Measurements from ENCODE around the gene RBM4. TPM values are rescaled to one million over a fixed set of nuclear protein-coding genes. Genes with fewer than 3 reads are reported as not detected.

RBM4 gene
- total and polyA plus RNA-seq, 2 donors from 2014 or later: 125 to 168 TPM

- Histone ChIP-seq H3K9ac (ENCODE audit: low read length in 3 of 3) (peak within 1 kb of the TSS; percentile 47 to 92 (median 86)), H3K4me3 (ENCODE audit: low read length in 3 of 3) (peak within 1 kb of the TSS; percentile 81 to 98 (median 90)), H3K4me1 (ENCODE audit: control insufficient read depth in 2 of 3, insufficient read depth in 2 of 3, low read depth in 1 of 3, low read length in 3 of 3) (peaks cover 3 to 18% (median 15%) of the 10 kb centered on the region in 3 donors), H3K27me3 (ENCODE audit: control insufficient read depth, insufficient read depth, low read length) (no peaks in the 10 kb centered on the region), H3K27ac (ENCODE audit: low read depth in 2 of 2, low read length in 2 of 2) (peak within 1 kb of the TSS; percentile 90 to 96), H3K9me3 (ENCODE audit: control insufficient read depth in 2 of 3, insufficient read depth in 1 of 3, low read length in 3 of 3) (no peaks in the 10 kb centered on the region), H3K36me3 (ENCODE audit: control insufficient read depth in 2 of 3, insufficient read depth in 3 of 3, low read length in 3 of 3) (peaks cover 0 to 2% (median 0%) of the 10 kb centered on the region in 3 donors)
- TF ChIP-seq, protein P1, sequence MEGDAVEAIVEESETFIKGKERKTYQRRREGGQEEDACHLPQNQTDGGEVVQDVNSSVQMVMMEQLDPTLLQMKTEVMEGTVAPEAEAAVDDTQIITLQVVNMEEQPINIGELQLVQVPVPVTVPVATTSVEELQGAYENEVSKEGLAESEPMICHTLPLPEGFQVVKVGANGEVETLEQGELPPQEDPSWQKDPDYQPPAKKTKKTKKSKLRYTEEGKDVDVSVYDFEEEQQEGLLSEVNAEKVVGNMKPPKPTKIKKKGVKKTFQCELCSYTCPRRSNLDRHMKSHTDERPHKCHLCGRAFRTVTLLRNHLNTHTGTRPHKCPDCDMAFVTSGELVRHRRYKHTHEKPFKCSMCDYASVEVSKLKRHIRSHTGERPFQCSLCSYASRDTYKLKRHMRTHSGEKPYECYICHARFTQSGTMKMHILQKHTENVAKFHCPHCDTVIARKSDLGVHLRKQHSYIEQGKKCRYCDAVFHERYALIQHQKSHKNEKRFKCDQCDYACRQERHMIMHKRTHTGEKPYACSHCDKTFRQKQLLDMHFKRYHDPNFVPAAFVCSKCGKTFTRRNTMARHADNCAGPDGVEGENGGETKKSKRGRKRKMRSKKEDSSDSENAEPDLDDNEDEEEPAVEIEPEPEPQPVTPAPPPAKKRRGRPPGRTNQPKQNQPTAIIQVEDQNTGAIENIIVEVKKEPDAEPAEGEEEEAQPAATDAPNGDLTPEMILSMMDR (IDR thresholded peaks at IDR 0.05; ENCODE audit: borderline replicate concordance, extremely low read depth, insufficient read depth): no peak
- FAIRE-seq: no peak
- DNase-seq: peak; percentile 98
- intact Hi-C loops (cut with DNase I): no loop called here
These were observed 39.3 kb downstream of the RBM4 start, which contains the start of gene RBM4B for GRCh38 chr11:66677599-66678375. TSS of gene RBM4B (minus strand) at chr11:66677887. CDS start at chr11:66677079, 808 bp downstream.

DNA sequence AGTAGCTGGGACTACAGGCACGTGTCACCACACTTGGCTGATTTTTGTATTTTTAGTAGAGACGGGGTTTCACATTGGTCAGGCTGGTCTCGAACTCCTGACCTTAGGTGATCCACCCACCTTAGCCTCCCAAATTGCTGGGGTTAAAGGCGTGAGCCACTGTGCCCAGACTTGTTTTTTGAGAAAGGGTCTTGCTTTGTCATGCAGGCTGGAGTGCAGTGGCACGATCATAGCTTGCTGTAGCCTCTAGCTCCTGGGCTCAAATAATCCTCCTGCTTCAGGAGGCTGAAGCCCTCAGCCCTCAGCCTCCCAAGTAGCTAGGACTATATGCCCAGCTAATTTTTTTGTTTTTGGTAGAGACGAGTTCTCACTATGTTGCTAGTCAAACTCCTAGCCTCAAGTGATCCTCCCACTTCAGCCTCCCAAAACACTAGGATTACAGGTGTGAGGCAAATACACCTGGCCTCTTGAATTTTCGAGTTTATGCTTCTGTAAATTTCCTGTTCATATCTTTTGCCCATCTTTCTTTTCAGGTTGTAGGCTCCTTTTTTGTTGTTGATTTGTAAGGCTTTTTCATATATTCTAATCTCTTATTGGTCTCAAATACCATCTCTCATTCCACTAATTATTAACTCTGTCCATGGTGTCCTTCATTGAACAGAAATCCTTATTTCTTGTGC lies 42.6 kb downstream of the RBM4 start:
- FAIRE-seq (no peak), DNase-seq (peak in 1 of 5 donors; percentile 21)
- Histone ChIP-seq H3K9me3 (ENCODE audit: control insufficient read depth in 2 of 3, insufficient read depth in 1 of 3, low read length in 3 of 3) (no peaks in the 10 kb centered on the region), H3K27ac (ENCODE audit: low read depth in 2 of 2, low read length in 2 of 2) (no peak overlapping the region), H3K27me3 (ENCODE audit: control insufficient read depth, insufficient read depth, low read length) (no peaks in the 10 kb centered on the region), H3K36me3 (ENCODE audit: control insufficient read depth in 2 of 3, insufficient read depth in 3 of 3, low read length in 3 of 3) (peaks cover 0 to 2% (median 0%) of the 10 kb centered on the region in 3 donors), H3K4me1 (ENCODE audit: control insufficient read depth in 2 of 3, insufficient read depth in 2 of 3, low read depth in 1 of 3, low read length in 3 of 3) (peaks cover 3 to 11% (median 5%) of the 10 kb centered on the region in 3 donors), H3K4me3 (ENCODE audit: low read length in 3 of 3) (no peak overlapping the region), H3K9ac (ENCODE audit: low read length in 3 of 3) (no peak overlapping the region)
- intact Hi-C loops (cut with DNase I): loop anchor here (10.0 kb wide), 1 partner anchor 276 kb away; no protein-coding TSS in a partner anchor
- TF ChIP-seq, protein P1 (IDR thresholded peaks at IDR 0.05; ENCODE audit: borderline replicate concordance, extremely low read depth, insufficient read depth): no peak

DNA sequence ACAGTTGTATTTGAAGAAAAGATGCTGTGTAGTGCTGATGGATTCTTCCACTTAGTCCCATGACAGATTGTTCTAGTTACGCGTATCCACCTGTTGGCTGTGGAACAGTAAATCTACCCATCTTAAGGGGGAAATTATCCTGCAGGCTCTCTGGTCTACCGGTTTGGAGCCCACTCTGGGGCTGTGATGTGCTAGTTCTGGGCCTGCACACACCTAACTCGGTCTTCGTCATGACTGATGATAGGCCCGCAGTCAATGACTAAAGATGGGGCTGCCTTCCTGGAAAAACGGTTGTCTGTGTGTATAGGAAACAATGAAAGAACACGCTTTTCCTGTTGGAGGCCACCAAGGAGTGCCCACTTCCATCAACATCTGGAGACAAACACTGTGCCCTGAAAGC lies 45.4 kb downstream of the RBM4 start:
- no peak for FAIRE-seq
- H3K27ac ChIP-seq (ENCODE audit: low read depth in 2 of 2, low read length in 2 of 2): no peak overlapping the region
- no peaks in the 10 kb centered on the region for H3K9me3 ChIP-seq (ENCODE audit: control insufficient read depth in 2 of 3, insufficient read depth in 1 of 3, low read length in 3 of 3)
- TF ChIP-seq, protein P1 (IDR thresholded peaks at IDR 0.05; ENCODE audit: borderline replicate concordance, extremely low read depth, insufficient read depth): no peak
- no peak overlapping the region for H3K4me3 ChIP-seq (ENCODE audit: low read length in 3 of 3)
- no peak for DNase-seq
- no peaks in the 10 kb centered on the region for H3K27me3 ChIP-seq (ENCODE audit: control insufficient read depth, insufficient read depth, low read length)
- no peak overlapping the region for H3K9ac ChIP-seq (ENCODE audit: low read length in 3 of 3)
- H3K36me3 ChIP-seq (ENCODE audit: control insufficient read depth in 2 of 3, insufficient read depth in 3 of 3, low read length in 3 of 3): peaks cover 0 to 3% (median 0%) of the 10 kb centered on the region in 3 donors
- intact Hi-C loops (cut with DNase I): loop anchor here (10.0 kb wide), 1 partner anchor 279 kb away; no protein-coding TSS in a partner anchor
- H3K4me1 ChIP-seq (ENCODE audit: control insufficient read depth in 2 of 3, insufficient read depth in 2 of 3, low read depth in 1 of 3, low read length in 3 of 3): no peaks in the 10 kb centered on the region

Measured in kidney (tissue), 14 donors.